Mucosa of stomach (tissue), 1 donor: ENCODE measurements around the gene CD274.
"Not testable (repeated sequence)": the region's sequence is repeated elsewhere in the genome, so short reads cannot be mapped to it uniquely, and the experiment has no call there.

Source experiments
- H3K27me3 ChIP-seq: one replicate; pipeline ENCODE4 v1.7.0; 2013; ENCODE audit warnings: mild to moderate bottlenecking, low read length; ENCODE audit not compliant: control insufficient read depth, insufficient read depth
- H3K36me3 ChIP-seq: one replicate; pipeline ENCODE4 v1.7.0; 2013; ENCODE audit warnings: low read length; ENCODE audit not compliant: control insufficient read depth, insufficient read depth
- H3K4me1 ChIP-seq: one replicate; pipeline ENCODE4 v1.7.0; 2013; ENCODE audit warnings: mild to moderate bottlenecking, low read length; ENCODE audit not compliant: control insufficient read depth, insufficient read depth
- H3K4me3 ChIP-seq: one replicate; pipeline ENCODE4 v1.7.0; 2013; ENCODE audit warnings: low read length
- H3K9ac ChIP-seq: one replicate; pipeline ENCODE4 v1.7.0; 2013; ENCODE audit warnings: mild to moderate bottlenecking, low read length, moderate library complexity
- H3K9me3 ChIP-seq: one replicate; pipeline ENCODE4 v1.7.0; 2013; ENCODE audit warnings: mild to moderate bottlenecking, low read length, moderate library complexity; ENCODE audit not compliant: control insufficient read depth
- donor health status: Pancreatic carcinoma.

CD274 gene

GRCh38 chr9:5442400-5443011 is 7.8 kb upstream of the CD274 start:
- no peak overlapping the region for H3K4me3 ChIP-seq
- H3K4me1 ChIP-seq = peaks cover 5% of the 10 kb centered on the region
- H3K27me3 ChIP-seq = no peaks in the 10 kb centered on the region
- H3K9me3 ChIP-seq = no peaks in the 10 kb centered on the region
- H3K9ac ChIP-seq = no peak overlapping the region
- H3K36me3 ChIP-seq = no peaks in the 10 kb centered on the region

DNA sequence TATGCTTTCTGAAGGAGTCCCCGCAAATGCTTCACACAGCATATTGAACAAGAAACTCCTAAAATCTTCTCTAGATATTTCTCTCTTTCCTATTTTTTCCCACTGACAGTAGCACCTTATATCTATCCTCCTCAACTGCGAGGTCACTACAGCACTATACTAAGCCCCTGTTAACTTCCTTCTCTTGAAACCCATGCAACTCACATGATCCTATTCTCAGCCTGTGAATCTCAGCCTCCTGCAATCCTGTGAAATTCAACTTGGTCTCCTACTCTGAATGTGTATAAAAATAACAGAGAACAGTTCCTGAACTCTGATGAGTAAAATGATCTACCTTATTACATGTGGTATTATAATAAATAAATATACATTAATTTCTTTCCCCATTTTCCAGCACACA is 6.5 kb upstream of the CD274 start:
- no peaks in the 10 kb centered on the region for H3K36me3 ChIP-seq
- H3K4me3 ChIP-seq = no peak overlapping the region
- H3K9ac ChIP-seq = no peak overlapping the region
- H3K4me1 ChIP-seq = no peaks in the 10 kb centered on the region
- H3K27me3 ChIP-seq = no peaks in the 10 kb centered on the region
- no peaks in the 10 kb centered on the region for H3K9me3 ChIP-seq

GRCh38 chr9:5445096-5445495 is 5.2 kb upstream of the CD274 start:
- not testable (repeated sequence) for H3K36me3 ChIP-seq, H3K4me3 ChIP-seq, H3K4me1 ChIP-seq, H3K9ac ChIP-seq, H3K27me3 ChIP-seq, H3K9me3 ChIP-seq

DNA sequence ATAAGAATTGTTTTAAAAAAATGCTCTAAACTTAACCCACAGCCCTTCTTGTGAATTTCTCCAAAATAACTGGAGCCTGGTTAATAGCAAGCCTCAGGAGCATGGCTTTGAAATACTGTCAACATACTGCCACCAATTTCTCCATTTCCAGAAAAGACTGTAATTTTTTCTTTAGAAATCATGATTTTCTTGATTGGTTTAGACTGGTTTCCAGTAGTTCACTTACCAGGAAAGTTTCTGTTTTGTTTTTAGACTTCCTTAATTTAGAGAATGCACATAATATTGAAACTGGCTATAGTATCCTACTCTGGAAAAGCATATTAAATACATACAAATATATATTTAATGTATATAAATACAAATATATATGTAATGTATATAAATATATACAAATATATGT is 4.5 kb upstream of the CD274 start:
- H3K4me1 ChIP-seq = peaks cover 8% of the 10 kb centered on the region

GRCh38 chr9:5446451-5447236 is 3.7 kb upstream of the CD274 start:
- Histone ChIP-seq H3K4me1 (peaks cover 8% of the 10 kb centered on the region), H3K36me3 (no peaks in the 10 kb centered on the region), H3K9ac (no peak overlapping the region), H3K4me3 (no peak overlapping the region), H3K27me3 (no peaks in the 10 kb centered on the region), H3K9me3 (no peaks in the 10 kb centered on the region)

More for the DNA sequence above, 4.5 kb upstream of the CD274 start:
- Histone ChIP-seq H3K9ac (no peak overlapping the region), H3K27me3 (no peaks in the 10 kb centered on the region), H3K4me3 (no peak overlapping the region), H3K36me3 (no peaks in the 10 kb centered on the region), H3K9me3 (no peaks in the 10 kb centered on the region)

DNA sequence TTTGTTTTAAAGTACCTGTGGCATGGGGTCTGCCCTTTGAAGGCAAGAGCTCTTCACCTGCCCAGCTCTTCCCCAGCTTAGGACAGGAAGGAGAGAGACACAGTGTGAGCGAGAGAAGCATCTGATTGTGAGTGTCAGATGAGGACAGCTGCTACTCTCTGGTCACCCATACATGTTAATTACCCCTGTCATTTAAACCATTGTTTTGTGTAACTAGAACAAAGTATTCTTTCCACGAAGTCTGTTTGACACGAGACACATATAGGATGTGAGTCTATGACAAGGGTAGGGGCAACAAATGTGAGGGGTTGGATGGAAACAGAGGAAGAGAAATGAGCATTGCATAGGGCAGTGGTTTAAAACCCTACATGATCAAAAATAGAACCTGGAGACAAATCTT is 3.0 kb upstream of the CD274 start:
- no peak overlapping the region for H3K4me3 ChIP-seq
- H3K4me1 ChIP-seq = peaks cover 9% of the 10 kb centered on the region

GRCh38 chr9:5448016-5448415 is 2.3 kb upstream of the CD274 start:
- H3K9me3 ChIP-seq = no peaks in the 10 kb centered on the region
- H3K9ac ChIP-seq = no peak overlapping the region
- H3K27me3 ChIP-seq = no peaks in the 10 kb centered on the region
- H3K36me3 ChIP-seq = no peaks in the 10 kb centered on the region
- no peak overlapping the region for H3K4me3 ChIP-seq
- peaks cover 12% of the 10 kb centered on the region for H3K4me1 ChIP-seq

More for the DNA sequence above, 3.0 kb upstream of the CD274 start:
- no peaks in the 10 kb centered on the region for H3K9me3 ChIP-seq
- H3K36me3 ChIP-seq = no peaks in the 10 kb centered on the region
- no peaks in the 10 kb centered on the region for H3K27me3 ChIP-seq
- H3K9ac ChIP-seq = no peak overlapping the region

GRCh38 chr9:5448461-5449435 is 1.6 kb upstream of the CD274 start:
- Histone ChIP-seq H3K27me3 (no peaks in the 10 kb centered on the region), H3K4me3 (no peak overlapping the region), H3K4me1 (peaks cover 12% of the 10 kb centered on the region), H3K36me3 (no peaks in the 10 kb centered on the region), H3K9ac (no peak overlapping the region), H3K9me3 (no peaks in the 10 kb centered on the region)

- Histone ChIP-seq H3K27me3 (no peaks in the 10 kb centered on the region), H3K9ac (peak overlapping the region; percentile 90), H3K9me3 (no peaks in the 10 kb centered on the region), H3K4me1 (peaks cover 12% of the 10 kb centered on the region), H3K4me3 (peak overlapping the region; percentile 49), H3K36me3 (no peaks in the 10 kb centered on the region)
Observed at GRCh38 chr9:5449521-5450358, 602 bp upstream of the CD274 start.

DNA sequence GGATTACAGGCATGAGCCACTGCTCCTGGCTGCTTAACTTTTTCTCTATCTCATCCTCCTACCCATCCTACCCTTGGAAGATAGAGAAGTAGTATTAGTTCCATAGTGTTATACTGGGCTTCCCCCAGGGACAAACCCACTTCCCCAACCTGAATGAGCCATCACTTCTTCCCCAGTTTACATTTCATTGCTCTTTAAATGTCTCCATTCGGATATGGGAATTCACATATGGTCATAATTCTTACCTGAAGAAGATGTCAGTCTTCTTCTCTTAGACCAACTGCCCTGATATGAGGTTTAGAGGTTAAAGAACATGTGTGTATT is 1.9 kb downstream of the CD274 start:
- H3K4me1 ChIP-seq = peaks cover 12% of the 10 kb centered on the region
- H3K9me3 ChIP-seq = no peaks in the 10 kb centered on the region
- H3K36me3 ChIP-seq = no peaks in the 10 kb centered on the region
- H3K4me3 ChIP-seq = no peak overlapping the region
- H3K9ac ChIP-seq = no peak overlapping the region
- H3K27me3 ChIP-seq = no peaks in the 10 kb centered on the region

DNA sequence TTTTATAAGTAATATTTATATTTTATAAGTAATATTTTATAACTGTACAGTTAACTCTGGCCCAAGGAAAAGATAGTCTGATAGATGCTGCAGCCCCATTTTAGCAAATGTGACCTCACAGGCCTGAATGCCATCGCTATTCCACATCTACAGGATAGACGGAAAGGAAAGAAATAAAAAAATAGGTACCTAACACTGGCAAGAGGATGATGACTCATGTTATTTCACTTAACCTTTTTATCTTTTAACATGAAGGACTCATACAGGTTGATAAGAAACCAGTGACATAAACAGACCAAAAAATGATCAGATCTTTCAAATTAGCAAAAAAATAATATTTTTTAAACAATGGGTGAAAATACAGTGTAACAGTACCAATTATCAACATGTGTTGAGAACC is 2.7 kb downstream of the CD274 start:
- no peaks in the 10 kb centered on the region for H3K36me3 ChIP-seq
- no peak overlapping the region for H3K4me3 ChIP-seq
- H3K27me3 ChIP-seq = no peaks in the 10 kb centered on the region
- no peak overlapping the region for H3K9ac ChIP-seq
- peaks cover 12% of the 10 kb centered on the region for H3K4me1 ChIP-seq
- H3K9me3 ChIP-seq = no peaks in the 10 kb centered on the region
